HG03520 (cell line): ENCODE measurements around the gene UTY.
"Not testable (repeated sequence)": the region's sequence is repeated elsewhere in the genome, so short reads cannot be mapped to it uniquely, and the experiment has no call there.

Source experiments
- ATAC-seq: cut with Tn5 transposase; IDR thresholded peaks from one replicate; pipeline ENCODE4 v1.9.1; 2021; ENCODE audit warnings: mild to moderate bottlenecking, moderate library complexity; ENCODE audit not compliant: unreplicated experiment

UTY gene

GRCh38 chrY:13312966-13313365, 166.9 kb downstream of the UTY start:
- no peak for ATAC-seq

- ATAC-seq = no peak
These were observed 171.9 kb downstream of the UTY start for GRCh38 chrY:13307959-13308358.

- ATAC-seq = no peak
These were observed 179.0 kb downstream of the UTY start for GRCh38 chrY:13300795-13301194.

GRCh38 chrY:13299411-13299810, 180.4 kb downstream of the UTY start:
- ATAC-seq = no peak

- no peak for ATAC-seq
These were observed 183.5 kb downstream of the UTY start for GRCh38 chrY:13296176-13296890.

- ATAC-seq = no peak
These were observed 184.8 kb downstream of the UTY start for GRCh38 chrY:13295026-13295425.

GRCh38 chrY:13291199-13291598, 188.6 kb downstream of the UTY start:
- ATAC-seq = no peak

GRCh38 chrY:13282151-13283054, 197.4 kb downstream of the UTY start:
- not testable (repeated sequence) for ATAC-seq

- no peak for ATAC-seq
These were observed 200.3 kb downstream of the UTY start for GRCh38 chrY:13279561-13279960.

- ATAC-seq = no peak
These were observed 208.1 kb downstream of the UTY start for GRCh38 chrY:13271706-13272105.

GRCh38 chrY:13253941-13254440, 225.8 kb downstream of the UTY start:
- not testable (repeated sequence) for ATAC-seq

GRCh38 chrY:13250421-13250820, 229.4 kb downstream of the UTY start:
- no peak for ATAC-seq

GRCh38 chrY:13243716-13244115, 236.1 kb downstream of the UTY start:
- no peak for ATAC-seq

- no peak for ATAC-seq
These were observed 245.9 kb downstream of the UTY start for GRCh38 chrY:13233901-13234300.

GRCh38 chrY:13233118-13233517, 246.7 kb downstream of the UTY start:
- no peak for ATAC-seq

- ATAC-seq = no peak
These were observed 252.4 kb downstream of the UTY start for GRCh38 chrY:13227354-13227953.

- no peak for ATAC-seq
These were observed 268.7 kb downstream of the UTY start for GRCh38 chrY:13210961-13211646.

- no peak for ATAC-seq
These were observed 274.6 kb downstream of the UTY start for GRCh38 chrY:13205214-13205613.
